Choroid plexus epithelial cell (primary cell): ENCODE results near the gene RAC2.

Experiments
- DNase-seq: peaks from one replicate; pipeline ENCODE4 v3.0.0-alpha.2; 2010; ENCODE audit warnings: low read depth
- H3K4me3 ChIP-seq: 2 replicates; pipeline ENCODE4 v1.5.1; 2011; ENCODE audit warnings: low read depth, mild to moderate bottlenecking, control low read depth, low read length, moderate library complexity
- CTCF ChIP-seq: conservative IDR thresholded peaks from 2 replicates; pipeline ENCODE4 v1.5.1; 2011; ENCODE audit warnings: low read depth, mild to moderate bottlenecking, control low read depth, inconsistent platforms, low read length, moderate library complexity

Gene RAC2

DNA sequence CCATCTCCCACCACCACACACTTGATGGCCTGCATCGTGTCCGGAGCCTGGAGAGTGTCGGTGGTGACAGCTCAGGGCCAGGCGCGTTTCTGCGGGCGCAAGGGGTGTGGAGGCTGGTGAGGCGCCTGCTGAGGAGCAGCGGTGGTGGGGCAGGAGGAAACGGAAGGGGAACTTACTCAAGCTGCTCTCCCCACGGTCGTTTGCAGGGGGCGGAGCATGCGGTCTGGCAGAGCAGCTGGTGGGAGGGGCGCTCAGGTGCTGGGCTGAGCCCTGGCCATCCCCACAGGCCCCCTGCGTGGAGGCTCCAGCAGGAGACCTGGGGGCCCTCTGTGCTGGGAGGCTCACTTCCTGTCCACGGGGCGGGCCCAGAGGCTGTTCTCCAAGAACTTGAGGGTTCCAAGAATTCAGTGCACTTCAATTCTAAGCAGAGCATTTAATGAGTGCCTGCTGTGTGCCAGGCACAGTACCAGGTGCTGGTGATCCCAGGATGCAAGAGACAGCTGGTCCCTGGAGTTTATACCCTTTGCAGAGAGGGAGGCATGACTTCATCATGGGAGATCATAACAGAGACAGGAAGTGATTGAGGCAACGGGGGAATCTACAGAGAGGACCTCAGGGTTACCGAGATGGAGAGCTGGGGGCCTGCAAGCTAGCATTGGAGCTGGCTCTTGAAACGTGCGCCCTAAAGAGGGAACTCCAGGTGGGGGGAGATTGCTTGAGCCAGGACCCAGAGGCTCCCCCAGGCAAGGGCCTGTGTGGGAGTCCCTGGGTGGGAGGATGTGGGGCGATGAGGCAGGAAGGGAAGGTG, at the start of gene RAC2:
RAC2 (minus strand) TSS at position 156 of the 808 bp plus-strand sequence; CDS start at position 35, 121 bp downstream.
- peak within 1 kb of the TSS; percentile 66 for H3K4me3 ChIP-seq
- no peak for TF ChIP-seq CTCF
- peak; percentile 91 for DNase-seq

GRCh38 chr22:37293172-37293571, 49.1 kb upstream of the RAC2 start:
- no peak overlapping the region for H3K4me3 ChIP-seq
- DNase-seq: no peak
- no peak for TF ChIP-seq CTCF

GRCh38 chr22:37292641-37293040, 48.6 kb upstream of the RAC2 start:
- no peak for TF ChIP-seq CTCF
- no peak overlapping the region for H3K4me3 ChIP-seq
- DNase-seq: no peak

GRCh38 chr22:37291559-37292298, 47.7 kb upstream of the RAC2 start:
- no peak for TF ChIP-seq CTCF
- H3K4me3 ChIP-seq: no peak overlapping the region
- no peak for DNase-seq

- TF ChIP-seq CTCF: no peak
- no peak for DNase-seq
- no peak overlapping the region for H3K4me3 ChIP-seq
Measured at GRCh38 chr22:37290737-37291136, 46.7 kb upstream of the RAC2 start.

- H3K4me3 ChIP-seq: no peak overlapping the region
- DNase-seq: no peak
- TF ChIP-seq CTCF: no peak
Measured at GRCh38 chr22:37289156-37289735, 45.2 kb upstream of the RAC2 start.
